HG03095 (cell line): Measurements from ENCODE around the gene DEAF1.

Experiments
- ATAC-seq: cut with Tn5 transposase; IDR thresholded peaks from one replicate; pipeline ENCODE4 v1.9.1; 2021; ENCODE audit warnings: moderate library complexity; ENCODE audit not compliant: unreplicated experiment

The DEAF1 gene

DNA sequence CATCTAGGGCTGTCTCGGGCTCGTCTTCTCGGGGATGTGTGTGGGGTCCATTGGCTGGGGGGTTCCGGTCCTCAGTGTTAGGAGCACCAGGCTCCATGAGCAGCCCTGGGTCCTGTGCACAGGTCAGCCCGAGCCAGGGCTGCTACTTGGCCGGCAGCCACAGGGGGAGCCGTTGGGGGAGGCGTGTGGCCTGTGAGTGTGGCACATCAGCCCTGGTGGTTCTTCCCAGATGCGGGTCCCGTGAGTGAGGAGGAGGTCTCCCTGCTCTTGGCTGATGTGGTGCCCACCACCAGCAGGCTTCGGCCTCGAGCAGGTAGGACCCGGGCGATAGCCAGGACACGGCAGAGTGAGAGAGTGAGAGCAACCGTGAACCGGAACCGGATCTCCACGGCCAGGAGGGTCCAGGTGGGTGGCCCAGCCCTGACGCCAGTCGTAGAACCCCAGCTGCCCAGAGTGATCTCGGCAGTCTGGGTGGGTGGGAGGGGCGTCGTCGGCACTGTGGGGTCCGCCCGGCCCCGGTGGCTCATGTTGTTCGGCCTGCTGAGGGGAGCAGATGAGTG, 97.8 kb downstream of the DEAF1 start:
- ATAC-seq: no peak

DNA sequence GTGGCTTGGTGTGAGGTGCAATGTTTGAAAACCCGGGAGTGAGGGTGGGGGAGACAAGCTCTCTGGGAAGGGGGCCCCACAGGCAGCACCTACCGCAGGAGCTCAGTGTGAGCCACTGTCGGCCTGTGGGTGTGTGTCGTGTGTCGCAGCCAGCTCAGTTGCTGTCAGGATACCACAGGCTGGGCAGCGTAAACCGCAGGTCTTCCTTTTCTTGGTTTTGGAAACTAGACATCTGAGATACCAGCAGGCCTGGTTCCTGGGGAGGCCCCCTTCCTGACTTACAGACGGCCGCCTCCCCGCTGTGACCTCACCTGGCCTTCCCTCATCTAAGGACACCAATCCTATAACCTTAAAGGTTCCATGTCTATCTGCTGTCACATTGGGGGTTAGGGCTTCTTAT, 98.6 kb downstream of the DEAF1 start:
- ATAC-seq: no peak

DNA sequence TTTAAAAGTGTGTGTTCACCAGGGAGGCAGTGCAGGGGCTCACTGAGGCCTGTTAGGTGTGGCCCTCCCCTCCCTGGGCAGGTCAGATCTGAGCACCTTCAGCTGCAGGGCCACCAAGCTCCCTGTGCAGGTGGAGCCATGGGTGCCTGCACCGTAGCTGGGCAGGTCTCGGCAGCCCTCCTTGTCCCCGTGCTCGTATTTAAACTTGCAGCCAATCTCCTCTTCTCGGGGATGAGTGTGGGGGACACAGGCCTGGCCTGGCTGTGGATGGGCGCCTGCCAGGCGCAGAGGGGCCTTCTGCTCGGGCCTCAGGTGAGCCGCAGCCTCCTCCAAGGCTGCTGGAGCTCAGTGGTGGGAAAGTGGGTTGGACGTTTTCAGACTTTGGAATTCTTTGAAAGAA, 99.6 kb downstream of the DEAF1 start:
- no peak for ATAC-seq
